ENCODE data around the gene ECM2.

GRCh38 chr9:92476962-92477361 lies 58.8 kb downstream of the ECM2 start:
- no peak for TF ChIP-seq CTCF (IDR thresholded peaks at IDR 0.05; ENCODE audit: borderline replicate concordance, extremely low read depth, low read length, poor library complexity, severe bottlenecking)
- TF ChIP-seq EZH2 (IDR thresholded peaks at IDR 0.05; ENCODE audit: borderline replicate concordance, low read depth, low read length, severe bottlenecking) = no peak
